H1 (cell line): ENCODE measurements around the gene COL6A2.

Experiments used
- EZH2 ChIP-seq: fragments of 200-600 bp; sonication (generic); IDR thresholded peaks from 2 replicates; pipeline ENCODE4 v1.7.1; 2012; ENCODE audit warnings: low read depth, mild to moderate bottlenecking, moderate library complexity, low read length, inconsistent platforms; ENCODE audit not compliant: severe bottlenecking
- MAFK ChIP-seq: IDR thresholded peaks from 2 replicates; pipeline ENCODE4 v1.6.1; 2012; ENCODE audit warnings: low read depth, mild to moderate bottlenecking, improper control_type of control experiment, low read length
- NANOG ChIP-seq: IDR thresholded peaks from 2 replicates; pipeline ENCODE4 v1.6.1; 2011; ENCODE audit warnings: low read length, low read depth, mild to moderate bottlenecking, inconsistent platforms; ENCODE audit not compliant: insufficient read depth, poor library complexity, severe bottlenecking
- NRF1 ChIP-seq: IDR thresholded peaks from 2 replicates; pipeline ENCODE4 v1.6.1; 2011; ENCODE audit warnings: mild to moderate bottlenecking, low read depth, low read length, improper control_type of control experiment
- POLR2A ChIP-seq, 2 experiments: IDR thresholded peaks; 1 replicate in 1 of 2; 2 replicates in 1 of 2; pipeline ENCODE4 v1.6.1; 2011; ENCODE audit warnings: low read depth in 2 of 2, low read length in 2 of 2, mild to moderate bottlenecking in 2 of 2; ENCODE audit errors: control extremely low read depth in 1 of 2
- RXRA ChIP-seq: IDR thresholded peaks from 2 replicates; pipeline ENCODE4 v1.6.1; 2011; ENCODE audit warnings: low read depth, mild to moderate bottlenecking, low read length, moderate library complexity; ENCODE audit not compliant: insufficient read depth
- TAF1 ChIP-seq: IDR thresholded peaks from 2 replicates; pipeline ENCODE4 v1.6.1; 2011; ENCODE audit warnings: mild to moderate bottlenecking, low read depth, low read length
- YY1 ChIP-seq: IDR thresholded peaks from 2 replicates; pipeline ENCODE4 v1.6.1; 2011; ENCODE audit warnings: low read depth, mild to moderate bottlenecking, low read length
- TF ChIP-seq, protein P1 (sequence below): IDR thresholded peaks from 2 replicates; pipeline ENCODE4 v1.6.1; 2012; ENCODE audit warnings: inconsistent platforms

DNA sequence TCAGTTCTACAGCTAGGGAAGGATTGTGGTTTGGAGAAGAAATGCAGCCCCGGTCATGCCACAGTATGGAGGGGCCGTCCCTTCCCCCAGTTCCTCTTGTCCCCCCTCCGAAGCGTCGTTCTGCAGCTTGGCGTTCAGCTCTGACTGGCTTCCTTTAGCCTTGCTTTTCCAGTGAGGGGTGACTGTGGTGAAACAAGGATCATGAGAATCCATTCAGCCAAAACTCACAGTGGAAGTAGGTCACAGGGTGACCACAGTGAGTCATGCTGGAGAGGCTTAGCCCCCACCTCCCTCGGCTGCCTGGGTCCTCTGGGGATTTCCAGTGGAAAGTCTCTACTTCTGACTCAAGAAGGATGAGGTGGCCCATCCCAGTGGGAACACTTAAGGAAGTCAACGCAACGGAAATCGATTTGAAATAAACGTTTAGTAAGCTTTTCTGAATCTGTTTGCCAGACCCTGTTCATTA, 37.3 kb upstream of the COL6A2 start:
- TF ChIP-seq TAF1 (no peak), EZH2 (no peak), RXRA (no peak), NRF1 (no peak), MAFK (no peak), YY1 (no peak), NANOG (no peak), POLR2A (IDR thresholded peaks at IDR 0.05; ENCODE audit: control extremely low read depth in 1 of 2, low read depth in 2 of 2, low read length in 2 of 2) (no peak)
- TF ChIP-seq, protein P1, sequence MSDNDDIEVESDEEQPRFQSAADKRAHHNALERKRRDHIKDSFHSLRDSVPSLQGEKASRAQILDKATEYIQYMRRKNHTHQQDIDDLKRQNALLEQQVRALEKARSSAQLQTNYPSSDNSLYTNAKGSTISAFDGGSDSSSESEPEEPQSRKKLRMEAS: no peak
